Effector memory CD4-positive, alpha-beta T cell (primary cell): ENCODE data around the gene B3GAT2.

Experiments used
- DNase-seq, 3 donors: peaks; one replicate each; pipeline ENCODE4 v3.0.0-alpha.2; 2020
- H3K27ac ChIP-seq: 2 replicates; pipeline ENCODE4 v1.7.0; 2013; ENCODE audit warnings: mild to moderate bottlenecking, low read length, moderate library complexity; ENCODE audit not compliant: insufficient read depth, poor library complexity, severe bottlenecking
- H3K27me3 ChIP-seq: replicated peaks from 2 replicates; pipeline ENCODE4 v1.7.0; 2013; ENCODE audit warnings: mild to moderate bottlenecking, low read length; ENCODE audit not compliant: insufficient read depth, control insufficient read depth, poor library complexity, severe bottlenecking
- H3K36me3 ChIP-seq: 2 replicates; pipeline ENCODE4 v1.7.0; 2013; ENCODE audit warnings: mild to moderate bottlenecking, low read length, moderate library complexity; ENCODE audit not compliant: control insufficient read depth, insufficient read depth
- H3K4me1 ChIP-seq: 2 replicates; pipeline ENCODE4 v1.7.0; 2013; ENCODE audit warnings: low read length, mild to moderate bottlenecking; ENCODE audit not compliant: control insufficient read depth, insufficient read depth, poor library complexity, severe bottlenecking
- H3K4me3 ChIP-seq: 2 replicates; pipeline ENCODE4 v1.7.0; 2013; ENCODE audit warnings: low read length, low read depth, mild to moderate bottlenecking; ENCODE audit not compliant: insufficient read depth, poor library complexity, severe bottlenecking
- H3K9me3 ChIP-seq: 2 replicates; pipeline ENCODE4 v1.7.0; 2013; ENCODE audit warnings: mild to moderate bottlenecking, low read length, moderate library complexity; ENCODE audit not compliant: control insufficient read depth

Gene B3GAT2

GRCh38 chr6:70847106-70848084, 109.5 kb downstream of the B3GAT2 start:
- H3K27me3 ChIP-seq, result no peaks in the 10 kb centered on the region
- no peak for DNase-seq
- no peak overlapping the region for H3K27ac ChIP-seq
- H3K4me3 ChIP-seq, result no peak overlapping the region
- no peaks in the 10 kb centered on the region for H3K4me1 ChIP-seq
- no peaks in the 10 kb centered on the region for H3K9me3 ChIP-seq
- H3K36me3 ChIP-seq, result peaks cover 2% of the 10 kb centered on the region

DNA sequence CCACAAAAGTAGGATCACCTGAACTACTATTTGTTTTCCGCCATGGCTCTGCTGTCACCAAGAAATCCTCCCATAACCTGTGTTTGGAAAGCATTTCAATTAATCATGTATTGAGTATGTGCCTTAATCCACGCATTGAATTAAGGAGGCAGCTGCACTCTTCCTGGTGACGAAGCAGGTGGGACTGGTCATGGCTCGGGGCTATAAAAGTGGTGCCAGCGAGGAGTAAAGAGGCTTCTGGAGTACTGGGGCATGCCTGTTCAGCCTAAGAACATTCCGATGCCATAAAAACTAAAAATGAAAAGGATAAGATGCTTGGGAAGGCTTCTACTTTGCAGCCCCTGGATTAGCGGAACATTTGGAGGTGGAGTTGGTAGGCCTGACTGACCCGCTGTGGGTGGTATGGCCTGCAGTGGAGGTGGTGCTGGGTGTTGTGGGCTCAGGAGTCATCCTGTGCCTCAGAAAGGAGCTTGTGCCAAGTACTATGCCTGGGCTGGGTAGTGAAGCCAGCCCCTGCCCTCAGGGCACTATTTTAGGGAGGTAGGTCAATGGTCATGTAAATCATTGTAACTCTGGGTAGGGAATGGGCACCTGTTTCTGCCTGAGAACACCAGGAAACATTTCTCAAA, 110.5 kb downstream of the B3GAT2 start:
- Histone ChIP-seq H3K4me3 (no peak overlapping the region), H3K27me3 (no peaks in the 10 kb centered on the region), H3K4me1 (no peaks in the 10 kb centered on the region), H3K36me3 (no peaks in the 10 kb centered on the region), H3K9me3 (no peaks in the 10 kb centered on the region), H3K27ac (no peak overlapping the region)
- no peak for DNase-seq

DNA sequence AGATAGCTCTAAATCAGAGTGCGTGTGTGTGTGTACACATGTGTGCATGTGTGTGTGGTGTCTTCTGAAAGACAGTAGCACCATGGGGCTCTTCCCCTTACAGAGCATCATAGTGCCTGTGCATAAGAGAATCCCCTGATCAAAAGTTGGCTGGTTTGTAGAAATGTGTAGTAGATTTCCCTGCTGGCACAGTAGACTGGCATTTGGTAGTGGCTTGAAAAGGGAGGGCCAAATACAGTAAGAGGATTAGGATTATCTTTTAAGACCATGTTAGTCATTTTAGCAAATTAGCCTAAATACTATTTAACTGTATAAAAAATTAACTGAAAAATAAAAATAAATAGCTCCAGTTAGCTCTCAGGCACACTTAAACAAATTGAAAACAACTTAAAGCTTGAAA, 112.6 kb downstream of the B3GAT2 start:
- Histone ChIP-seq H3K27ac (no peak overlapping the region), H3K9me3 (no peaks in the 10 kb centered on the region), H3K36me3 (no peaks in the 10 kb centered on the region), H3K27me3 (no peaks in the 10 kb centered on the region), H3K4me3 (no peak overlapping the region), H3K4me1 (no peaks in the 10 kb centered on the region)
- DNase-seq, result no peak

- no peaks in the 10 kb centered on the region for H3K36me3 ChIP-seq
- no peak for DNase-seq
- H3K27me3 ChIP-seq, result no peaks in the 10 kb centered on the region
- no peaks in the 10 kb centered on the region for H3K9me3 ChIP-seq
- no peak overlapping the region for H3K27ac ChIP-seq
- no peaks in the 10 kb centered on the region for H3K4me1 ChIP-seq
- H3K4me3 ChIP-seq, result no peak overlapping the region
Measured at GRCh38 chr6:70843328-70843918, 113.4 kb downstream of the B3GAT2 start.

DNA sequence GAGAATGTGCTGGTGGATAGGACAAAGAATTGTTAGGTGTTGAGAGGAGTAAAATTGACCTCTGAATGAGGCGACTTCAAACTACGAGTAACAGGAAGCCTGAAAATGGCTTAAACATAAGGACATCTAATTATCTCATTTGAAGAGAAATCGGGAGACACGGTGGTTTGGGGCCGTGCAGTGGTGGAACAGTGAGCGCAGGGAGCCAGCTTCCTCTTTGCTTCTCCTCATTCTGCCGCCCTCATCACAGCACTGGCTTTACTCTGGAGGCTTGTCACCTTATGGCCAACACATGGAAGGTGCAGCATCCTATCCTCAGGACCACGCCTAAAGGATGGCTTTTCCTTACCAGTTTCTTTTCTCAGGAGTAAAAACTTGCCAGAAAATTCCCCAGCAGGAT, 114.3 kb downstream of the B3GAT2 start:
- Histone ChIP-seq H3K4me3 (no peak overlapping the region), H3K9me3 (no peaks in the 10 kb centered on the region), H3K36me3 (no peaks in the 10 kb centered on the region), H3K4me1 (no peaks in the 10 kb centered on the region), H3K27me3 (no peaks in the 10 kb centered on the region), H3K27ac (no peak overlapping the region)
- DNase-seq, result no peak

DNA sequence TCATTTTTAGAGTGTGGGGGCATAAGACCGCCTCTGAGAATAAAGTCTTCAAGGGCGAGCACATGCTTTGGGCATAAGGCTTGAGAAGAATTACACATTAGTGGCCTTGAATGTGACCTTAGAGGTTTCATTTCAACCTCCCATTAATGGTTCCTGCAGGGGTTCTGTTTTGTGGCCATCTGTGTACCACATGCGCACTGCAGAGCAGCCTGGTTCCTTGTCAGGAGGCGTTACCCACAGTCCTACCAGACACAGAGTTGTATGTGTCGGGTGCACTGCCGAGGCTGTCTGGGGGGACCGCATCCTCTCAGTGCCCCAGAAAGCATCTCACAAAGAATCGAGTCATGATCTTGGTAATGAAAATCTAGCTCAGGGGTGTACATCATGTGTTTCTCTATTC, 115.7 kb downstream of the B3GAT2 start:
- DNase-seq, result no peak
- Histone ChIP-seq H3K9me3 (no peaks in the 10 kb centered on the region), H3K4me3 (no peak overlapping the region), H3K27me3 (no peaks in the 10 kb centered on the region), H3K36me3 (no peaks in the 10 kb centered on the region), H3K4me1 (no peaks in the 10 kb centered on the region), H3K27ac (no peak overlapping the region)

- no peaks in the 10 kb centered on the region for H3K36me3 ChIP-seq
- H3K27ac ChIP-seq, result no peak overlapping the region
- no peaks in the 10 kb centered on the region for H3K9me3 ChIP-seq
- H3K4me3 ChIP-seq, result no peak overlapping the region
- H3K4me1 ChIP-seq, result no peaks in the 10 kb centered on the region
- DNase-seq, result no peak
- no peaks in the 10 kb centered on the region for H3K27me3 ChIP-seq
Measured at GRCh38 chr6:70839286-70840266, 117.3 kb downstream of the B3GAT2 start.

GRCh38 chr6:70838907-70839285, 118.0 kb downstream of the B3GAT2 start:
- no peaks in the 10 kb centered on the region for H3K4me1 ChIP-seq
- no peak for DNase-seq
- no peaks in the 10 kb centered on the region for H3K36me3 ChIP-seq
- H3K4me3 ChIP-seq, result no peak overlapping the region
- no peak overlapping the region for H3K27ac ChIP-seq
- no peaks in the 10 kb centered on the region for H3K9me3 ChIP-seq
- no peaks in the 10 kb centered on the region for H3K27me3 ChIP-seq

DNA sequence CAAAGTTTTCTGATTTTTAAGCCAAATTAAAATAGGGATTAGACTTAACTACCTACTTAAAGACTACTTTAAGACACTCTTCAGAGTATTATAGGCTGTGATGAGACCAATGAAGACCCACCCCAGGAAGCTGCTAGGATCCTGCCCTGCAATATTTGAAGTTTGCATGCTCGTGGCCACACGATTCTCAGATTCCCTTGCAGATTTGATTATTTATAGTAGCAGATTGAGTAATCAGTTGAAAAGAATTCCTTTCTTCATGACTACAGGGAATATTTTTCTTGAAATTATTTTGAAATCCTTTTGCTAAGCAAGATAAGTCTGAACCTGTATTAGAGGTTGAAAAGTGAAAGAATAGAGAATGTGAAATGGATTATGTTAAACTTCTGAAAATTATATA, 122.3 kb downstream of the B3GAT2 start:
- no peak for DNase-seq
- no peak overlapping the region for H3K27ac ChIP-seq
- H3K4me1 ChIP-seq, result no peaks in the 10 kb centered on the region
- no peak overlapping the region for H3K4me3 ChIP-seq
- no peaks in the 10 kb centered on the region for H3K36me3 ChIP-seq
- H3K9me3 ChIP-seq, result no peaks in the 10 kb centered on the region
- no peaks in the 10 kb centered on the region for H3K27me3 ChIP-seq
